GM12875 (cell line): Measurements from ENCODE around the gene KRT27.
A peak's percentile ranks its signal among the peaks of the same experiment; 100 is the strongest.

Source experiments
- H3K4me3 ChIP-seq: one replicate; pipeline ENCODE4 v1.5.1; 2011; ENCODE audit warnings: low read depth, low read length, control low read depth
- TF ChIP-seq, protein P1 (sequence below): IDR thresholded peaks from 2 replicates; pipeline ENCODE4 v1.5.1; 2011; ENCODE audit warnings: low read depth, mild to moderate bottlenecking, control low read depth, inconsistent platforms, low read length, moderate library complexity, borderline replicate concordance; ENCODE audit not compliant: insufficient read depth

The KRT27 gene

GRCh38 chr17:40794466-40794865 is 12.1 kb upstream of the KRT27 start:
- TF ChIP-seq, protein P1, sequence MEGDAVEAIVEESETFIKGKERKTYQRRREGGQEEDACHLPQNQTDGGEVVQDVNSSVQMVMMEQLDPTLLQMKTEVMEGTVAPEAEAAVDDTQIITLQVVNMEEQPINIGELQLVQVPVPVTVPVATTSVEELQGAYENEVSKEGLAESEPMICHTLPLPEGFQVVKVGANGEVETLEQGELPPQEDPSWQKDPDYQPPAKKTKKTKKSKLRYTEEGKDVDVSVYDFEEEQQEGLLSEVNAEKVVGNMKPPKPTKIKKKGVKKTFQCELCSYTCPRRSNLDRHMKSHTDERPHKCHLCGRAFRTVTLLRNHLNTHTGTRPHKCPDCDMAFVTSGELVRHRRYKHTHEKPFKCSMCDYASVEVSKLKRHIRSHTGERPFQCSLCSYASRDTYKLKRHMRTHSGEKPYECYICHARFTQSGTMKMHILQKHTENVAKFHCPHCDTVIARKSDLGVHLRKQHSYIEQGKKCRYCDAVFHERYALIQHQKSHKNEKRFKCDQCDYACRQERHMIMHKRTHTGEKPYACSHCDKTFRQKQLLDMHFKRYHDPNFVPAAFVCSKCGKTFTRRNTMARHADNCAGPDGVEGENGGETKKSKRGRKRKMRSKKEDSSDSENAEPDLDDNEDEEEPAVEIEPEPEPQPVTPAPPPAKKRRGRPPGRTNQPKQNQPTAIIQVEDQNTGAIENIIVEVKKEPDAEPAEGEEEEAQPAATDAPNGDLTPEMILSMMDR, result no peak
- no peak overlapping the region for H3K4me3 ChIP-seq

- TF ChIP-seq, protein P1, result no peak
- H3K4me3 ChIP-seq, result no peak overlapping the region
Observed at GRCh38 chr17:40793832-40794231, 11.5 kb upstream of the KRT27 start.

DNA sequence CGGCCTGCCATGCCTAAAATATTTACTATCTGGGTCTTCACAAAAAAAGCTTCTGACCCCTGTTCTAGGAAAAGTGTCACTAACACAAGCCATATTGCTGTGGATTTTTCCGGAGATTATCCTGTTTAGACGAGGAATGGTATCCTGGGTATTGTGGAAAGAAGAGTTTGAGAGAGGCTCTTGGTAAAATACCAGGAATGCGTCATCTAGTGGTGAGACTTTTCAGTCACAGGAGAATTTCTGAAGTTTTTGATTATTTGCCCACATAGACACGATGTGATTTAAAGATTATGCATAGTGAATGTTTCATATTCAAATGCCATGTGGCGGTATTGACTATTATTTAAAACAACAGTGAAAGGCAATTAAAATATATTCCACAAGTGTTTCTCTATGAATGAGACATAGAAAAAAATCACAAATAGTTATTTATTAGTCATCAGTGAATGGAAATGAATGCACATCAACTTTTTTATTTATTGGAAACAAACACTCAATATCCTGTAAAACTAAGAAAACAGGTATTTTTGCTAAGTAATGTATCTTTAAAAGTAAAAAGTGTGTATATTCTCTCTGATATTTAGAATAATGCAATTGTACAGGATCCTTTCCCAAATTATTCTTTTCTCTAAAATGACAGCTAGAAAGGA is 9.6 kb upstream of the KRT27 start:
- H3K4me3 ChIP-seq, result no peak overlapping the region
- TF ChIP-seq, protein P1, result peak; percentile 41; the same call in 1 of the 2 replicates

DNA sequence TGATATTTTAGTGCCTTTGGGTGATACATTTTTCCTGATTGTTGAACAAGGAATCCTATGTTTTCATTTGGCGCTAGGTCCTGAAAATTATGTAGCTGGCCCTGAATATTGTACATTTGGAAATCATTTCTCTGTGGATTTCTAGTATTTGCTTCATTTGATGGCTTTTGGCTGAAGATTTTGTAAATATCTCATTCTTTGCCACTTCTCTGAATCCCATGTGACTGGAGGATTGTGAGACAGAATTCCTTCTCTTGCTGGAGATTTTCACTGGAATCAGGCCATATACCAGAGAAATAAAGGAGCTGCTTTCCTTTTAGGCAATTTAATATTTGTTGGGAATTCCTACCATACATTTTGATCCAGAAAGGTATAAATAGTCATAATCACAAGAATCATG is 8.8 kb upstream of the KRT27 start:
- TF ChIP-seq, protein P1, result no peak
- no peak overlapping the region for H3K4me3 ChIP-seq

- no peak overlapping the region for H3K4me3 ChIP-seq
- TF ChIP-seq, protein P1, result no peak
Observed at GRCh38 chr17:40779181-40779909, 3.0 kb downstream of the KRT27 start.

DNA sequence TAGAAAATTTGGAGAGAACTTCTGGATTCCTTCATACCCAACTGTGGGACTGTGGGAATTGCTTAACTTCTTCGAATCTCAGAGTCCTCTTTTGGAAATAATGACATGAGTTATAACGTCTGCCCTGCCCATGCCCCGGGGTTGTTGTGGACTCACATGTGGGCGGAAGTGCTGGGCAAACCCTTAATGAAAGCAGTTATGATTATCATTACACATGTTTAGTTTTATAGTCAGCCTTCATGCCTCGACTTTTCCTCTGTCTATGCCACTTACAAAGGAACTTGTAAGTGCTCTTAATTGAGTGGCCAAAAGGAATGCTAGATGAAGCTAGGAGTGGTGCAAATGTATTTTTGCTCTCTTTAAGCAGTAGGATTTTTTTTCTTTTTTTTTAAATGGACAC is 3.9 kb downstream of the KRT27 start:
- TF ChIP-seq, protein P1, result no peak

GRCh38 chr17:40777971-40778370 is 4.4 kb downstream of the KRT27 start:
- TF ChIP-seq, protein P1, result no peak

More for the DNA sequence above, 3.9 kb downstream of the KRT27 start:
- H3K4me3 ChIP-seq, result no peak overlapping the region

More at GRCh38 chr17:40777971-40778370, 4.4 kb downstream of the KRT27 start:
- H3K4me3 ChIP-seq, result no peak overlapping the region
